Astrocyte (in vitro differentiated cells and primary cell): ENCODE measurements around the gene ACAP3. TPM values are rescaled to one million over a fixed set of nuclear protein-coding genes. Genes with fewer than 3 reads are reported as not detected.

Experiments used
- DNase-seq: peaks from one replicate; pipeline ENCODE4 v3.0.0-alpha.2; 2010; ENCODE audit warnings: low read depth
- FAIRE-seq: peaks from 2 replicates; lab custom pipeline; 2011; peaks lifted over from hg19 to GRCh38; lab: Jason Lieb, UNC
- H2AFZ ChIP-seq: 2 replicates; pipeline ENCODE4 v1.6.0; 2012; ENCODE audit warnings: low read depth, low read length, inconsistent platforms
- H3K27ac ChIP-seq: 2 replicates; pipeline ENCODE4 v1.5.1; 2011; ENCODE audit warnings: low read depth, low read length, inconsistent platforms
- H3K27me3 ChIP-seq: 2 replicates; pipeline ENCODE4 v1.6.0; 2011; ENCODE audit warnings: low read length, inconsistent platforms; ENCODE audit not compliant: insufficient read depth
- H3K36me3 ChIP-seq: 2 replicates; pipeline ENCODE4 v1.5.1; 2011; ENCODE audit warnings: low read length, inconsistent platforms; ENCODE audit not compliant: insufficient read depth
- H3K4me1 ChIP-seq: 2 replicates; pipeline ENCODE4 v1.5.1; 2011; ENCODE audit warnings: low read length, inconsistent platforms; ENCODE audit not compliant: insufficient read depth
- H3K4me2 ChIP-seq: 2 replicates; pipeline ENCODE4 v1.6.0; 2012; ENCODE audit warnings: low read length, inconsistent platforms
- H3K4me3 ChIP-seq: 2 replicates; pipeline ENCODE4 v1.5.1; 2011; ENCODE audit warnings: low read depth, mild to moderate bottlenecking, low read length, inconsistent platforms; ENCODE audit not compliant: insufficient read depth
- H3K79me2 ChIP-seq: 2 replicates; pipeline ENCODE4 v1.6.0; 2012; ENCODE audit warnings: mild to moderate bottlenecking, low read length, inconsistent platforms; ENCODE audit not compliant: insufficient read depth
- H3K9ac ChIP-seq: 2 replicates; pipeline ENCODE4 v1.6.0; 2012; ENCODE audit warnings: mild to moderate bottlenecking, low read length, inconsistent platforms
- H3K9me3 ChIP-seq: 2 replicates; pipeline ENCODE4 v1.5.1; 2012; ENCODE audit warnings: low read depth, mild to moderate bottlenecking, low read length, inconsistent platforms; ENCODE audit not compliant: insufficient read depth
- H4K20me1 ChIP-seq: 2 replicates; pipeline ENCODE4 v1.6.0; 2012; ENCODE audit warnings: low read length, inconsistent platforms; ENCODE audit not compliant: insufficient read depth
- H3K27ac Mint-ChIP-seq: one replicate; pipeline ENCODE4 v1.8.0; 2021; ENCODE audit warnings: mild to moderate bottlenecking, mixed read lengths; ENCODE audit not compliant: unreplicated experiment
- H3K27me3 Mint-ChIP-seq: one replicate; pipeline ENCODE4 v1.8.0; 2021; ENCODE audit warnings: low read depth, mixed read lengths; ENCODE audit not compliant: unreplicated experiment
- H3K36me3 Mint-ChIP-seq: one replicate; pipeline ENCODE4 v1.8.0; 2021; ENCODE audit warnings: low read depth, mixed read lengths; ENCODE audit not compliant: unreplicated experiment
- H3K4me1 Mint-ChIP-seq: one replicate; pipeline ENCODE4 v1.8.0; 2021; ENCODE audit warnings: low read depth, mixed read lengths; ENCODE audit not compliant: unreplicated experiment
- H3K4me3 Mint-ChIP-seq: one replicate; pipeline ENCODE4 v1.8.0; 2021; ENCODE audit warnings: mild to moderate bottlenecking, moderate library complexity, mixed read lengths; ENCODE audit not compliant: unreplicated experiment
- H3K9me3 Mint-ChIP-seq: one replicate; pipeline ENCODE4 v1.8.0; 2021; ENCODE audit warnings: mild to moderate bottlenecking, mixed read lengths; ENCODE audit not compliant: unreplicated experiment
- CTCF ChIP-seq: IDR thresholded peaks from 2 replicates; pipeline ENCODE4 v1.5.1; 2011; ENCODE audit warnings: low read depth, mild to moderate bottlenecking, inconsistent platforms, low read length, moderate library complexity; ENCODE audit not compliant: insufficient read depth
- EZH2 ChIP-seq: IDR thresholded peaks from 2 replicates; pipeline ENCODE4 v1.6.1; 2012; ENCODE audit warnings: mild to moderate bottlenecking, low read length, inconsistent platforms; ENCODE audit not compliant: insufficient read depth
- total RNA-seq: library from RNA; stranded (reverse); gene quantifications from 2 replicates; pipeline ENCODE4 v1.2.1, GENCODE V29; 2021

The ACAP3 gene
- total RNA-seq, 1 donor from 2014 or later: 64.0 TPM

GRCh38 chr1:1285611-1286311 lies 22.0 kb downstream of the ACAP3 start:
- Histone ChIP-seq H3K9ac (no peak overlapping the region), H3K9me3 (no peaks in the 10 kb centered on the region), H4K20me1 (no peaks in the 10 kb centered on the region), H3K4me1 (peaks cover 6% of the 10 kb centered on the region), H2AFZ (no peak overlapping the region), H3K4me3 (no peak overlapping the region), H3K4me2 (no peak overlapping the region), H3K36me3 (no peaks in the 10 kb centered on the region), H3K27me3 (no peaks in the 10 kb centered on the region), H3K79me2 (no peaks in the 10 kb centered on the region), H3K27ac (no peak overlapping the region)
- DNase-seq: no peak
- no peaks in the 10 kb centered on the region for H3K4me1 Mint-ChIP-seq
- peaks cover 2% of the 10 kb centered on the region for H3K27me3 Mint-ChIP-seq
- FAIRE-seq: no peak
- no peak overlapping the region for H3K27ac Mint-ChIP-seq
- TF ChIP-seq EZH2 (no peak), CTCF (no peak)
- H3K36me3 Mint-ChIP-seq: no peaks in the 10 kb centered on the region
- H3K4me3 Mint-ChIP-seq: no peak overlapping the region
- no peaks in the 10 kb centered on the region for H3K9me3 Mint-ChIP-seq

- Mint-ChIP-seq H3K9me3 (no peaks in the 10 kb centered on the region), H3K27me3 (peaks cover 2% of the 10 kb centered on the region), H3K4me1 (no peaks in the 10 kb centered on the region), H3K4me3 (no peak overlapping the region), H3K36me3 (no peaks in the 10 kb centered on the region), H3K27ac (no peak overlapping the region)
- no peak for TF ChIP-seq EZH2
- no peak for TF ChIP-seq CTCF
- FAIRE-seq (no peak), DNase-seq (no peak)
- Histone ChIP-seq H3K27me3 (no peaks in the 10 kb centered on the region), H3K4me1 (peaks cover 6% of the 10 kb centered on the region), H3K4me2 (no peak overlapping the region), H3K9ac (no peak overlapping the region), H4K20me1 (no peaks in the 10 kb centered on the region), H3K79me2 (no peaks in the 10 kb centered on the region), H3K4me3 (no peak overlapping the region), H2AFZ (no peak overlapping the region), H3K36me3 (no peaks in the 10 kb centered on the region), H3K27ac (no peak overlapping the region), H3K9me3 (no peaks in the 10 kb centered on the region)
Measured at GRCh38 chr1:1285102-1285571, 22.6 kb downstream of the ACAP3 start.
